T-helper 1 cell (primary cell): Measurements from ENCODE around the gene CMPK2.

Experiments used
- DNase-seq, 5 donors: peaks; one replicate each; pipeline ENCODE4 v3.0.0-alpha.2; 2012 to 2020

CMPK2 gene

GRCh38 chr2:6808426-6808825 is 57.3 kb downstream of the CMPK2 start:
- DNase-seq: no peak

DNA sequence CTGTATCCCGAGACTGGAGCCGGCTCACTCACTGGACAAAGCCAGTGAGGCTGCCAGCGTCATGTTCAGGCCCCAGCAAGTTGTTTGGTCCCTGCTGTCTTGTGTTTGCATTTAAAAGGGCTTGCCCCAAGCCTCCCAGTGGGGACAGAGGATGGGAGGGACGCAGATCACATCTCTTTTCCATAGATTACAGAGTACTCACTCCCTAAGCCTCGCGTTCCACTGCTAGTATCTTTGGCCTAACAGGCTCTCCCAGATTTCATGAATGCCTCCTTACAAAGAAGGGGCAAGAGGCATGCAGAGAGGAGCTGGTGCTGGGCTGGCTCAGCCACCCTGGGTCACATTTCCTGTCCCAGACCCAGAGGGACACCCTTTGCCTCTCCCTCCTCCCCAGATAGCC is 59.1 kb downstream of the CMPK2 start:
- no peak for DNase-seq

DNA sequence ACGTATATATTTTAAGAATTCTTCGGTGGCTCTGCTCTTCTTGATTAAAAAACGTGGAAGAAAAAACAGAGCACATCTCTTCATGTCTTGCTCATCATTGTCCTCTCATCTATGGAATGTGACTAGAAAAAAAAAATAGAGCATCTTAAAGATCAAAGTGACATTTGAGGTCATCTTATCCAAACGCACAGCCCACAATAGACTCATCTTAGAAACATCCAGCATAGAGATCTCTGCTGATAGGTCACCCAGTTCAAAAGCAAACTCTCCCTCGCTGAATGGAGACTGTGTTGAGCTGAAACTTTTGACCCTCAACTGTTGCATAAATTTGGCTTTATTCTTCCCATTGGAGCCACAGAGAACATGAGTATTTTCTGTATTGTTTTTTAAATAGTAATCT is 65.2 kb downstream of the CMPK2 start:
- DNase-seq: no peak
